NAMALWA (cell line): ENCODE results near the gene IL17C.
"Not testable (repeated sequence)": the region's sequence is repeated elsewhere in the genome, so short reads cannot be mapped to it uniquely, and the experiment has no call there.

Source experiments
- DNase-seq: peaks from one replicate; pipeline ENCODE4 v3.0.0-alpha.2; 2015; ENCODE audit warnings: low spot score

IL17C gene, protein sequence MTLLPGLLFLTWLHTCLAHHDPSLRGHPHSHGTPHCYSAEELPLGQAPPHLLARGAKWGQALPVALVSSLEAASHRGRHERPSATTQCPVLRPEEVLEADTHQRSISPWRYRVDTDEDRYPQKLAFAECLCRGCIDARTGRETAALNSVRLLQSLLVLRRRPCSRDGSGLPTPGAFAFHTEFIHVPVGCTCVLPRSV

DNA sequence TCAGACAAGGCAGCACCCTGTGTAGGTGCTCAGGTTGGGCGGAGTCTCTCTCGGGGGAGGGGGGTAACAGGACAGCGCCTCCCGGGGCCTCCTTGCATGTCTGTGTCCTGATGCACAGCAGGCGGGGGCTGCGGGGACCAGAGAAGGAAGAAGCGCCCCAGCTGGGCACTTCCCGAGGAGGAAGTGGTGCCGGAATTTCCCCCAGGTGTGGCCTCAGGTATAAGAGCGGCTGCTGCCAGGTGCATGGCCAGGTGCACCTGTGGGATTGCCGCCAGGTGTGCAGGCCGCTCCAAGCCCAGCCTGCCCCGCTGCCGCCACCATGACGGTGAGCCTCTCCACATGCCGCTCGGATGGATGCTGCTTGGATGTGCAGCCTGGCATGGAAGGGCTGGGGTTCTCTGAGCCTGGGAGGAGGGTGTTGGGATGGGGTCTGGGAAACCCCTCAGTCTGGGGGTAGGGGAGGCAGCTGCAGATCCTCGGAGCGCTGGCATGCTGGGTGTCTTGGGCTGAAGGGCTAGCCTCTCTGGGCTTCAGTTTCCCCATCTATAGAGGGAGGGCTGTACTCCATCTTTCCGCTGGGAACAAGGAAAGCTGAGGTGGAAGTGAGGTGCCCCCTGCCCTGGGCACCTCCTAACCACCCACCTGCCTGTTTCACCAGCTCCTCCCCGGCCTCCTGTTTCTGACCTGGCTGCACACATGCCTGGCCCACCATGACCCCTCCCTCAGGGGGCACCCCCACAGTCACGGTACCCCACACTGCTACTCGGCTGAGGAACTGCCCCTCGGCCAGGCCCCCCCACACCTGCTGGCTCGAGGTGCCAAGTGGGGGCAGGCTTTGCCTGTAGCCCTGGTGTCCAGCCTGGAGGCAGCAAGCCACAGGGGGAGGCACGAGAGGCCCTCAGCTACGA lies at the start of gene IL17C:
TSS of gene IL17C (plus strand) at position 250 of the 908 bp plus-strand sequence. CDS start at position 320, 70 bp downstream.
- DNase-seq: peak; percentile 58

DNA sequence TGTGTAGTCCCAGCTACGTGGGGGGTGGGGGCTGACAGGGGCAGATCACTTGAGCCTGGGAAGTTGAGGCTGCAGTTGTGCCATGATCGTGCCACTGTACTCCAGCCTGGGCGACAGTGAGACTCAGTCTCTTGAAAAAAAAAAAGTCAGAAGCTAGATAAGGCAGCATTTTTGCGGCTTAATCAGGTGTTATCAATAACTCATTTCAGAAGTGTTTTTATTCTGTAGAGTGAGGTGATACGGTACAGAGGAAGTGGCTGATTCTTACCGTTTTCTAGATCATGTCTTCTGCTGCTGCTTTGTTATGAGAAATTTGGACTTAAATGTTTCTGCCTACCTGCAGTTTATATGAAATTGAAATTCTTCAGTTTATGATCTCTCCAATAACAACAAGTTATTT lies 49.6 kb upstream of the IL17C start:
- no peak for DNase-seq

DNA sequence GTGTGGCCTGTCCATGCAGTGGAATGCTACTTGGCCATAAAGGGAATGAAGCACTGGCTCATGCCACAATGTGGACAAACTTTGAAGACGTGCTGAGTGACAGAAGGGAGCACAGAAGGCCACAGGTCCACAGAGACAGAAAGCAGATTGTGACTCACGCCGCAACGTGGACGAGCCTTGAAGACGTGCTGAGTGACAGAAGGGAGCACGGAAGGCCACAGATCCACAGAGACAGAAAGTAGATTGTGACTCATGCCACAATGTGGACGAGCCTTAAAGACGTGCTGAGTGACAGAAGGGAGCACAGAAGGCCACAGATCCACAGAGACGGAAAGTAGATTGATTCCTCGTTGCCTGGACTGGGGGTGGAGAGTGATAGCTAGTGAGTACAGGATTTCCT lies 48.9 kb upstream of the IL17C start:
- no peak for DNase-seq

DNA sequence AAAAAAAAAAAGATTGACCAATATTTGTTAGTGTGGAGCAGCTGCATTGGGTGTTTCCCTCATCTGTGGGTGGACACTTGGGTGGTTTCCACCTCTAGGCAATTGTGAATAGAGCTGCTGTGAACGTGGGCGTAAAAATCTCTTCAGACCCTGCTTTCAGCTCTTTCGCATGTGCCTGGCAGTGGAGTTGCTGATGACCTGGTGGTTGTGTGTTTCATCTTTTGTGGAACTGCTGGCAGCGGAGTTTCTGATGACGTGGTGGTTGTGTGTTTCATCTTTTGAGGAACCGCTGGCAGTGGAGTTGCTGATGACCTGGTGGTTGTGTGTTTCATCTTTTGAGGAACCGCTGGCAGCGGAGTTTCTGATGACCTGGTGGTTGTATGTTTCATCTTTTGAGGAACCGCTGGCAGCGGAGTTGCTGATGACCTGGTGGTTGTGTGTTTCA lies 46.8 kb upstream of the IL17C start:
- DNase-seq: no peak

DNA sequence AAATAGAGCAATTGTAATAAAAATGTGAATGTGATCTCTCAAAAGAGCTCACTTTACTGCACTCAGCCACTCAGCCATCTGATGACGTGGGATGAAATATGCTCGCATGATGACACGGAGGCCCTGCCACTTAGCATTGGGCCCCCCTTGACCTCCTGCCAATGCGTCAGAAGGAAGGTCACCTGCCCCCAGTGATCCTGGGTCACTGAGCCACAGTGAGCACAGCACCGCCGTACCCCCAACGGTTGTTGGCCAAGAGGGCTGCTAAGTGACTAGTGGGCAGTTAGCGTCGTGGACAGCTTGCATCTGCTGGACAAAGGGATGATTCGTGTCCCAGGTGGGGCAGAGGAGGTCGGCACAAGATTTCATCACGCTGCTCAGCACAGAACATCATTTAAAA lies 45.3 kb upstream of the IL17C start:
- no peak for DNase-seq

DNA sequence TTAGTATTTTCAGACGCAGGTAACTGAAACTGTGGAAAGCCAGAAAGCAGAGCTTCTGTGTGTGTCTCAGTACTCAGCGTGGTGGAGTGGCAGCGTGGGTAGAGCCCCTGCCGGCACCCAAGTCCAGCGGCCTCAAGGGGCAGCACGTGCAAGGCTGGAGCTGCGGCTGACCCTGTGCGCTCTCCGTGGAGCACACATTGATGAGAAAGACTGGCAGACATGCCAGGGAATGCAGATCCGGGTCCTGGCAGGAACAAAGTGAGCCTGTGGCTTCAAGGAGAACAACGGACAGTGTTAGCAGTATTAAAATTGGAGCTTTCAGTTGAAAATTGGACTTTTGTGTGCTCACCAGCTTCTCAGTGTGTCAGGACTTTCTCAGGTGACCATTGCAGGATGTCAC lies 44.9 kb upstream of the IL17C start:
- no peak for DNase-seq

DNA sequence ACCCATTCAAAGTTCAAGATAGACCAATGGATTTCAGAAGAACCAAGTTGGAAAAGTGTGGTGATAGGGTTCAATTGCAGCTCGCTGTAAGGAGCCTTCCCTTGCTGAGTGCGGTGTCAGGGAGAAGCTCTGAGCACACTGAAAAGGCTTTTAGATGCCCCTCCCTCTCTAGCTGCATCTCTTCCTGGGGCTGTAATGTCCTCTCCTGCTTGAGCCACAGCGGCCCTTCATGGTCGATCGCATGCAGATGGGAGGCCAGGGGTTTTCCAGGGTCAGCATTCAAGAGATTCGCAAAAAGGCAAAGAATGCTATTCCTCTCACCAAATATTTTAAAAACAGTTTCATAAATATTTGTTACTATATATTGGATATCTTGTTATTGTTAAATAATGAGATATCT lies 44.5 kb upstream of the IL17C start:
- no peak for DNase-seq

DNA sequence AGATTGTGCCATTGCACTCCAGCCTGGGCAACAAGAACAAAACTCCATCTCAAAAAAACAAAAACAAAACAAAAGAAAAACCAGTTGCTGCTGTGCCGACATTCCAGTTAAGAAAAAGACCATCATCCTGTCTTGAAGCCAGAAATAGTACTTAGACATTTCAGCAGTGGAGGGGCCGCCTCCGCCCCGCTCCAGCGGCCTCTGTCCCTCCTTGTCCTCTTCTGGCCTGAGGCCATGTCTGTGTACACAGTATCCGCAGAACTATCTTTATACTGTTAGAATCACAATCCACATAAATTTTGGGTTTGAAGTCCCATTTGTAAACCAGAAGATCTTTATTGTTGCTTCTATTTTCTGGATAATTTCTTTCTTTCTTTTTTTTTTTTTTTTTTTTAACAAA lies 43.3 kb upstream of the IL17C start:
- DNase-seq: no peak

DNA sequence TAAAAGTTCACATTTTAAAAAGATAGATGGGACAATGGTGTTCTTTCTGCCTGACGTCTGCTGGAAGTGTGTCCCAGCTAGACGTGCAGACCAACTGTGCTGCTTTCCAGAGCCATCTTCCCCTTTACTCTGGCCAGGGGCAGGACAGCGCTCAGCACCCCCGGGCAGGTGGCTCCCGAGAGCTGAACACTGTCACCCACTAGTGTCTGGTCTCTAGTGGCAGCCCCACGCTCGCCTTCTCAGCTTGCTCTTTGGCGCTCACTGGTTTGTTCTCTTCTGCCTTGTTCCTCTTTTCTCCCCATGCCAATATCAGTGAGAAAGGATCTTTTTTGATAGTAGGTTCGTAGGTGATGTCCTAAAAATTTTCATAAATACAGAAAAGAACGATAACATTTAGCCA lies 42.5 kb upstream of the IL17C start:
- DNase-seq: no peak

DNA sequence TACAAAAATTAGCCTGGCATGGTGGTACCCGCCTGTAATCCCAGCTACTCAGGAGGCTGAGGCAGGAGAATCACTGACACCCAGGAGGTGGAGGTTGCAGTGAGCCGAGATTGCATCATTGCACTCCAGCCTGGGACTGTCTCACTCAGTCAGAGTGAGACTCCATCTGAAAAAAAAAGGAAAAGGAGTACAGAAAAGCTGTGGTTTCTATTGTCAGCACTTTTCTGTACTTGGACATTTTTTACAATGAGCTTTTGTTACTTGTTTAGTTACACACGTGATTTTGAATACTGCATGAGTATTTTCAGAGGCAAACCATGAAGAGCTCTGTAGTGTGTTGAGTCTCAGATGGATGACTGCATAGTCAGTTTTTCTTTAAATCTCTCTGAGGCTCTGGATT lies 41.9 kb upstream of the IL17C start:
- no peak for DNase-seq

DNA sequence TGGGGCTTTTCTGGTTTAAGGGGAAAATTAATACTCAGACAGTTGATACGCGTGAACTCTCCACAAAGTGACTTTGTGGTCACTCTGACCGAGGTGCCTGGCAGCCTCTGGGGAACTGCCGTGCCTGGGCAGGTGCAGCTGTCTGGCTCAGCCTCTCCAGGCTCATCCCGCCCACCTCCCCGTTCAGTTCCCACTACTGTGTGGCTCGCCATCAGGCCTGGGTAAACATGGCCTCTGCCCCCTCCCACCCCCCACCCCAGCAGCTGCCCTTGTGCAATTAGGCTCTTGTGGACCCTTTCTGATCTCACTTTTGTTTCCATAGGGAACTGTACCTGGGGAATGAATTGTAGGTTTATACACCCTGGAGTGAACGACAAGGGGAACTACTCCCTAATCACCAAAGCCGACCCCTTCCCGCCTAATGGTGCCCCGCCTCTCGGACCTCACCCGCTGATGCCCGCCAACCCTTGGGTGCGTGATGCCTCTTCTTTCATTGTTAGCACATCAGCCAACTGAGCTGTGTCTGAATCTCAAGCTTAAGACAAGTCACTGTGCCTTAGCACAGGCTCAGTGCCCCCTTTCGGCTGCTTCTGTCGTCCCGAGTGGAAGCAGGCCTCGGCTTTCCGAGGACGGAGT lies 40.4 kb upstream of the IL17C start:
- DNase-seq: no peak

DNA sequence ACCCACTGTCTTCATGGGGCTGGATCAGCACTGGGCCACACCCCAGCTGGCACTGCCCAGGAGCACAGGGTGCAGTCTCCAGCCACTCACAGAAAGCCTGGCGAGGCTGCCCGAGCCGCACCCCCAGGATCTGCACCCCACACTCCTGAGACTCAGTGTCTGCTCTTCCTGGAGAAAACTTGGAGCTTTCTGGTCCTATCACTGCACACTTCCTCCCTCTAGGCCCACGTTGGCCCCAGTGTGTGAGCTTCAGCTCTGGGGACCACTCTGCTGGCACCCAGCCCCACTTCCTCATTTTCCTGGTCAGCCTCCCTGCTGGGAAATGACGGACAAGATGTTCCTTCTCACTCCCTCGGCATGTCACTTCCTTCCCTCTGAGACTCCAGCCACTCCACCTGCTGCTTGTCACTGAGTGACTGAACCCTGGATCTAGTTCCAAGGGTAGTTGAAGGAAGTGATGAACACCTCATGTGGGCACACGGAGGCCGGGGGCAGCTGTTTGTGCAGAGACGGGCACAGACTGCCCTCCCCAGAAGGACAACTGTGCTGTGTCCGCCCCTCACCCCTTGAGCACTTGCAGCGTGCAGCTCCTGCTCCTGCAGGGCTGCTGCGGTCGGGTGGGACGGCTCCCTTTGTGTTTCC lies 39.2 kb upstream of the IL17C start:
- DNase-seq: no peak

DNA sequence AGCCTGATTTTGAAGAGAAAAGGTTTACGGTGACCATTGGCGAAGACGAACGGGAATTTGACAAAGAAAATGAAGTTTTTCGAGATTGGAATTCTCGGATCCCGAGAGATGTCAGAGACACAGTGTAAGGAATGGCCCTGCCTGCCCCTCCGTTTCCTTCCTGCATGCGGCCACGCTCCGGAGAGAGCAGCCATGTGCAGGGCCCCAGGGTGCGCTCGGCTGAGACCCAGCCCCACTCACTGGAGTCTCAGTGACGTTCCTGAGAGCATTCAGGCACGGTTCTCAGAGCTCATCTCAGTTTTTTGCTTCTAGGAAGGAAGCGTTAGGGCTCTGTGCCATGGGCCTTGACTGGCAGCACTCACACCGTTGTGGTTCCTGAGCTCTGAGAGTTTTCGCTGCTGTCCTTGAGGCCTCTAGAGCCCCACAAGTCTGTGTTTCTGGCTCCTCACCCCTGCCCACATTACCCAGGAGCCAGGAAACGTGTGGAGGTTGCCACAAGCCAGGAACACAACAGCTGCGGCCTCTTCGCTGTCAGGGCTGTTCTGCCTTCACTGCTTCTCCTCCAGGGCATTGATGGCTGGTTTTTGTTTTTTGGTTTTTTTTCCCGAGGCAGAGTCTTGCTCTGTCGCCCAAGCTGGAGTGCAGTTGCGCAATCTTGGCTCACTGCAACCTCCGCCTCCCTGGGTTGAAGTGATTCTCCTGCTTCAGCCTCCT lies 38.4 kb upstream of the IL17C start:
- no peak for DNase-seq

DNA sequence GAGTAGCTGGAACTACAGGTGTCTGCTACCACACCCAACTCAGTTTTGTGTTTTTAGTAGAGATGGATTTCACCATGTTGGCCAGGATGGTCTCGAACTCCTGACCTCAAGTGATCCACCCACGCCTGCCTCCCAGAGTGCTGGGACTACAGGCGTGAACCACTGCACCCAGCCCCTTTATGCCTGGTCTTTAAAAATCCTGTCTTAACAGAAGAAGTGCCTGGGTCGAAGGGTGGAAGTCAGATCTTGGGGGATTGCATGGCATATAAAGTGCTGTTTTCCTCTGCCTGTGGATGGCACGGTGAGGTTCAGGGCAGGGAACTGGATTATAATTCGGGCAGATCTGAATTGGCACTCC lies 37.9 kb upstream of the IL17C start:
- DNase-seq: no peak

DNA sequence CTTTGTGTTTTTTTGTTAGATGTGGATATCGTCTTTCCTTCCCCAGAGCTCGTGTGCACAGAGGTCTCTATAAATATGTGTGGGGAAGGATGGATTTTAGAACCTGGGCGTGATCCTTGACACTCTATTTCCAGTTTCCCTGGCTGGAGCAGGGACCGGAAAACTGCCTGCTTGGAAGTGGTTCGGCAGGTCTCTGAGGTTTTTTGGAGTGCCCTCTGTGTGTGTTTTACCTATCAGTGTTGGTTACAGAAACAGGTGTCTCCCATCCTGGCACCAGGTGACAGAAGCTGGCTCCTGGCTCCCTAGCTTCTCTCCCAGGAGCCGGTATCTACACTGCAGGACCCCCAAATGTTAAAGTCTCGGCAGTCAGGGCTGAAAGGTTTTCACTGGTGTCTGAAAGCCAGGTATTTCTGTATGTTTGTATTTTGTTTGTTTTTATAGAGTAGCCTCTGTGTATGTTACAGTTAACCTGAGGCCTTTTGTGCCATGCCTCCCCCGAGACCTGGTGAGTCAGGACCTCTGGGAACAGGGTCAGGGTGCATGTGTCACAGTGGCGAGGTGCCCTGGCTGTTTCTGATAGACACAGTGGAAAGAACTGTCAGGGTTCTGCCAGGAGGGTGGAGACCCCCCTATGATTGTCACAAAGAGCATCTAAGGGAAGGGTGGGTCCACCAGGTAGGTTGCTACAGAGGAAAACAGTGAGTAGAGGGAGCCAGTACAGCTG lies 36.9 kb upstream of the IL17C start:
- no peak for DNase-seq

DNA sequence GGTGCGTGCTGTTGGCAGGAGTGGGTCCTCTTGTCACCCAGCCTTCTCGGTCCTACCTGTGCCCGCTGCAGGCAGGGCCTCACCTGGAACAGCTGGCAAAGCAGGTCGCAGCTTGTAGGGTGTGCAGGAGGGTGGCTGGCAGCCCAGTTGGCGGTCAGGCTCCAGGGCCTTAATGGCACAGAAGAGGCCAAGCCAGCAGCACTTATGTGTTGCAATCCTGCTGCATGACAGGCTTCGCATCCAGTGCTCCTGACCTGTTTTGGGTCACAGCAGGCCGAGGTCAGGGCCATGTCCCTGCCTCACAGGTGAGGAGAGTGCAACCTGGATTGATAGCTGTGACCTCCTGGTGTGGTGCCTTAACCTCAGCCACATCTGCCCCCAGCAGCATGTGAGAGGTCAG lies 36.3 kb upstream of the IL17C start:
- DNase-seq: no peak

DNA sequence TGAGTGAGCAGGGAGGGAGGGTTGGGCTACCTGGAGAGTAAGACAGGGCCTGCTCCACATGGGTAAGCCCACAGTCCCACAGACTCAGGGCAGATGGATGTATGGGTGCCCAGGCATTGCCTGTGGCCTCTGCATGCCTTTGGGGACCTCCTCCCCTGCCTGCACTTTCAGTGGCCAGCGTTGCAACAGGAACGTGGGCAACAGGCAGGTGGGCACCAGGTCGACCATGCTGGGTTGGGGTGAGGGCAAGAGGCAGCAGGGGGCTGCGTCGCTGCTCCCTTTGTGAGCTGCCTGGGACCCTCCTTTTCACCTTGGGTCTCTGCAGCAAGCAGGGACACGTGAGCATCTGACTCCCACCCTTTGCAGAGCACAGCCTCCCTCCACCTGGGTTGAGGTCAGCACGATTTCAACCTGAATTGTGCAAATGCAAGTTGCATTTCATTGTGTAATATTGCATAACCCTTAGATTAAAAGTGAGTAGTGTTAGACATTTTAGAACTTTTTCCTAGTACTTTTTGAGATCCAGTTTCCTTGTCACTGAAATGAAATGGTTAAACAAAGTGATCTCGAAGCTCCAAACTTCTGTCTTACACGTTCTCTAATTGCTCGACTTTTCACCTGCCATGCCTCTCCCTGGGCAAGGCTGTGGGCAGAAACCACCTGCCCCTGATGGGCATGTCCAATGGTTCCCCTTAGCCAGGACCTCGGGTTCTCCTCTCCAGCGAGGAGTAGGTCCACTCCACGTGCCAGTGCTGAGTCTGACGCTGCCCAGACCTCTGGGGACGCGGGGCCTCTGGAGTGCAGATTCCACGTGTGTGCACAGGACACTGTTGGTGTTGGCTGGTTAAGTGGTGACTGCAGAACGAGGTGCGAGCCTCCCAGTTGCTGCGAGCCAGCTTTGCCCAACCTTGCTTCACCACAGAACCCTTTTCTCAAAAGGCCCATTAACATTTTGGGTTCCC lies 32.9 kb upstream of the IL17C start:
- no peak for DNase-seq

DNA sequence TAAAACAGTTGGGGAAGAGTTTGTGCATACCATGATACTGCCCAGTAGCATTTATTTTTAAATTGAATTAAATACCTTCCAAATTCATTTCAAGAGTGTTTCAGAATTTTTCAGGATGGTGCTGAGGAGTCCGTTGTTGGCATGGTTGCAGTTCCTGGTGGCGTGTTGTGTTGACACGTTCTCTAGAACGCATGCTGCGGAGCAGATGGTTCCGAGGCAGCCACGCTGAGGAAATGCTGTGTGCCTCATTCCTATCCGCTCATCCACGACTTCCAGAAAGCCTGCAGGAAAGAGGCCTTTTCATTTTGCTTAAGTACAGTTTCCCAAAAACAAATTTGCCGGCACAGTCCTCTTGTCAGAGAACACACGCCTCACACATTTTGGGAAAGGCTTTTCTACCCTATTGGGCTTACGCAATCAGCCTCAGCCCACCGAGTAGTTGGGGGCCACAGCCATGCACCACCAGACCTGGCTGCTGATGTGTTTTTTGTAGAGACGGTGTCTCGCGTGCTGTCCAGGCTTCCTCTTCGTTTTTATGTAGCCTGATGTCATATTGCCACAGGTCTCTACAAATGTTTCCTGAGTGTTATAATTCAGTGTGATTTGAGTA lies 32.1 kb upstream of the IL17C start:
- no peak for DNase-seq

DNA sequence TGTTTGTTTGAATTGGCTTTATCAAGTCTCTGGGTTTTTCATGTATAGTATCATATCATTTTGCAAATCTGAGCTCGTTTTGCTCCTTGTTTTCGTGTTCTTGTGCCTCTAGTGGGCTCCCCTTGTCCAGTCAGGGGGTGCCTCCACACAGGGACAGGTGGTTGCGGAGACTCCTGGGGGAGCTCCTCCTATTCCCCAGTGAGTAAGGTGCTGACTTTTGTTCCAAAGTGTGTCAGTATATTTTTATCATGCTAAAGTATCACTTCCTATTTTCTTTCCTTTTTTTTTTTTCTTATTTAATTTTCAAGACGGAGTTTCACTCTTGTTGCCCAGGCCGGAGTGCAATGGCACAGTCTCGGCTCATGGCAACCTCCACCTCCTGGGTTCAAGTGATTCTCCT lies 30.3 kb upstream of the IL17C start:
- no peak for DNase-seq

DNA sequence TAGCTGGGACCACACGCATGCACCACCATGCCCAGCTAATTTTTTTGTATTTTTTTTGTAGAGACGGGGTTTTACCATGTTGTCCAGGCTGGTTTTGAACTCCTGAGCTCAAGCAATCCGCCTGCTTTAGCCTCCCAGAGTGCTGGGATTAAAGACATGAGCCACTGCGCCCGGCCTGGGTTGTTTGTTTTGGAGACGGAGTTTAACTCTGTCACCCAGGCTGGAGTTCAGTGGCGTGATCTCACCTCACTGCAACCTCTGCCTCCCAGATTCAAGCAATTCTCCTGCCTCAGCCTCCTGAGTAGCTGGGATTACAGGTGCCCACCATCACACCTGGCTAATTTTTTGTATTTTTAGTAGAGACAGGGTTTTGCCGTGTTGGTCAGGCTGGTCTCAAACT lies 28.9 kb upstream of the IL17C start:
- DNase-seq: not testable (repeated sequence)
